SW480 (cell line): ENCODE measurements around the gene LRIG3.
"Not testable (repeated sequence)": the region's sequence is repeated elsewhere in the genome, so short reads cannot be mapped to it uniquely, and the experiment has no call there.

Source experiments
- DNase-seq: peaks from one replicate; pipeline ENCODE4 v3.0.0-alpha.2; 2016; ENCODE audit warnings: low spot score

LRIG3 gene

GRCh38 chr12:58901664-58902063 lies 18.6 kb downstream of the LRIG3 start:
- no peak for DNase-seq

DNA sequence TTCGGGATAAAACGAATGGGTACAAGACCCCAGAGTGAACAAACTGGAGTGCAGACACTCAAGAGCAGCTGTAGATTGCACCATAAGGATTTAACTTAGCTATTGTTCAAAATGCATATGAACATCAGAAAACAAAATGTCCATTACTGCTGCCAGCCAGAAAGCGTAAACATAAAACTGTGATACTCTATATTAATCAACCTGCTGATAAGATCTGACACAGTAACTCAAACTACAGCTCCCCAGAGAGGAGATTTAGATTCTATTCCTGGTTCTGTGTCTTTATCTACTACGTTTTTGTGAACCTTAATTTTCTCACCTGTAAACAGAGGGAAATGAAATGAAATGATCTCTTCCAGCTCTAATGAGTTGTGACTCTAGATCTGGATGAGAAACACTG lies 22.3 kb downstream of the LRIG3 start:
- no peak for DNase-seq

DNA sequence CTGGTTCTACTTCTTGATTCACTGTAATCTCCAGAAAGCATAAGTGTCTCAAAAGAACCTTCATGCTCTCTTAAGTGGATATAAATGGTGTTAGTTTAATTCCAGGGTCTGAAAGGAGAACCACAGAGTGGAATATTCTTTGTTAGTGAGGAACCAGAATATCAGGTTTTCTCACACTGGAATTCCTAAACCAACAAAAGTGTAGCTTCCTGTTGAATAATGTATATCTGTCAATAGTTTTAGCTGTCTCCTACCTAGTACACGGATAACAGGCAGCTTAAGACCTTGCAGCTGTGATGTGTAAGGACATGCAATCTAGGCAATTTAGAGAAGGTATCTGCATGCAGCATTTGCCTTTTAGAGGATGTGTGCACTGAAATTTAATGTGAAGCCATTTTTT lies 24.0 kb downstream of the LRIG3 start:
- DNase-seq: no peak

DNA sequence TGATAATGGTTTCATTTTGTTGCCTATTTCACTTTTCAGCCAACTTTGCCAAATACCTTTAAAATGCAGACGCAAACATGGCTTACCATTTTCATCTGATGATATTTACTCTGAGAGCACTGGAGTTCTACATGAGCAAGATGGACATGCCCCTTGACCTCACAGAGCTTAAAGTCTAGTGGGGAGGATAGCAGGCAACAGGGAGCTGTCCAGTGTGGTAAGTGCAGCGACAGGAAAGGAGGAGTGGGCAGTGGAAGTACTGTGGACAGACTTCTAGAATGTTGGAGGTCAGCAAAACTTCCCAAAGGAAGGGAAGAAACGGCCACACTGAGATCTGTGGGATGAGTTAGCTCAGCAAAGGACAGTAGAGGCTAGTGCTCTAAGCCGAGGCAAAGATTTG lies 25.3 kb downstream of the LRIG3 start:
- DNase-seq: no peak

- DNase-seq: no peak
Measured at GRCh38 chr12:58894040-58894439, 26.3 kb downstream of the LRIG3 start.

GRCh38 chr12:58893495-58893894 lies 26.8 kb downstream of the LRIG3 start:
- no peak for DNase-seq

DNA sequence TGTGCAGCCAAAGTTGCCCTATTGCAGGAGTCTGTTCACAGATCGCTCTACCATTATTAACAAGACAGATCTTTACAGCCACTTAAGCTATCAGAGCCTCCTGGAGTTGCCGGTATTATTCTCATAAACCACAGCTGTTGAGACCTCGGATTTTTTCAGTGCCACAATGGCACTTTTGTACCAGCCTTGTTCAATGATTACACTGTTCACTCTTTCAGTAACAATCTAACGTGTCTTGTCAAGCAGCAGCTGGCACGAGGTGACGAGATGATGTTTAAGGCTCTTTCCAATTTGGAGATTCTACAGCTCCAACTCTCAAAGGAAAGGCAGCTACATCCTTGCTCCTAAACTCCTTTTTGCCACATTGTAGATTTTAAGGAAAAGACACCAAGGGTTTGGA lies 30.7 kb downstream of the LRIG3 start:
- no peak for DNase-seq

GRCh38 chr12:58888131-58888783 lies 32.0 kb downstream of the LRIG3 start:
- no peak for DNase-seq

DNA sequence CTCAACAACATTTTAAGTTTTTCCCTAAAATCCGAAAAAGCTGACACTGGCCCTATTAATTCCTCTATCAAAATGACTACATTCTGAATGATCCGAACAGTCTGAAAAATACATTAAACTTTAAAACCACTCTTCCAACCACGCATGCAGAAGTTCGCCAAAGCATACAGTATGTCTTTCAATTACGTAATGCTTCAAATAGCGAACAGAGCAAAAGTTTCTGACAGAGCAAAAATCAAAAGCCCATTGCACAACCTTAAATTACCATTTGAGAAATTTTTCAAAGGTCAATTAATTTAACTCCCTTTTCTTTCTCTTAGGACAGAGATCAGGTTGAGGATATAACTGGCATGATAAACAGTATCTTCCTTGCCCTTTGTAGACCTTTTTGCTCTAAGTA lies 33.2 kb downstream of the LRIG3 start:
- DNase-seq: no peak

DNA sequence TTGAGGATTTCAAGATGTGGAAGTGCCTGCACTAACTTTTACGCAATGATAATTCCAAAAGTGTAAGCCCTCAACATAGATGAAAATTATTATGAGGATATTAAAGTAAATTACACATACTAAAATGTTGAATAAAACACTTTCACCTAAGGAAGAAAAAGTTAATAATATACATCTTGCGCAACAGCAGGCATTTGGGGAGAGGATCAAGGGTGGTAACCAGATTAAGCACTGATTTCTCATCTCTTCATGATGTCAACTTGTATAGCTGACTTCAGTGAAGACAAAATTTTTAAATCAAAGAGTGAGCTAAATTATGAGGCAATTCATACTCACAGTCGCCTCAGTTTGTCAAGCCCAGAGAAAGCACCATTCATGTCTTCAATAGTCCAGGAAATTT lies 33.8 kb downstream of the LRIG3 start:
- no peak for DNase-seq

DNA sequence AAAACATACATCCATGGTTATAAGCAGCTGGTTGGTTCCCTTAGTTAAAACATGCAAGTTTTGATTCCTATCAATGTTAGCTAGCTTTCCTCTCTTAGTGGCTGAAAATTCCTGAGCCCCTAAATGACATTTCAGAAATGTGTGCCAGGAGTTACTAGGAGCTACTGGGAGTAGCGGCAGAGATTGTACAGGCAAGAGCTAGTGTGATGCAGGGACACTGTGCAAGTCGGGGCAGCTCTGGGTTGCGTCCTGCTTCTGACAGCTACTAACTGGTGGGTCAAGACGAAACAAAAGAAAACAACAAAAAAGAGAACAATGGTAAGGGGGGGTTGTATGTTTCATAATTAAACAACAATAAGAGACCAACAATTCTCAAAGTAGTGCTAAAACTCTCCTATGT lies 35.4 kb downstream of the LRIG3 start:
- no peak for DNase-seq

- DNase-seq: no peak
Measured at GRCh38 chr12:58883576-58884334, 36.5 kb downstream of the LRIG3 start.

DNA sequence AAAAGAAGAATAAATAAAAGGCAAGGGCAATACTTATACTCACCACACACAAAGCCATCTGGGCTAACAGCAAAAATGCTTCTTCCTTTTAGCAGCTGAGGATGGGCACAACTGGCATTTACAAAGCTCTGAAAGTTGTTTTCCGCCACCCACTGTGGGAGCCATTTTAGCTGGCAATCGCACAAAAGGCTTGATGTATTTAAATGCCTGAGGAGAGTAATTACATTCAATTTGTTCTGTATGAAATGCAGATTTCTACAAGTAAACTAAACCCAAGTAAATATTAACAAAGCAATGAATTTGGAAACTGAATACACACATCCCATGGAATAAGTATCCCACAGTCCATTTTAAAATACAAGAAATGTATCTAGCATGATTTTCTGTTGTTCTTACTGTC lies 37.5 kb downstream of the LRIG3 start:
- DNase-seq: no peak

- no peak for DNase-seq
Measured at GRCh38 chr12:58881816-58882215, 38.5 kb downstream of the LRIG3 start.

DNA sequence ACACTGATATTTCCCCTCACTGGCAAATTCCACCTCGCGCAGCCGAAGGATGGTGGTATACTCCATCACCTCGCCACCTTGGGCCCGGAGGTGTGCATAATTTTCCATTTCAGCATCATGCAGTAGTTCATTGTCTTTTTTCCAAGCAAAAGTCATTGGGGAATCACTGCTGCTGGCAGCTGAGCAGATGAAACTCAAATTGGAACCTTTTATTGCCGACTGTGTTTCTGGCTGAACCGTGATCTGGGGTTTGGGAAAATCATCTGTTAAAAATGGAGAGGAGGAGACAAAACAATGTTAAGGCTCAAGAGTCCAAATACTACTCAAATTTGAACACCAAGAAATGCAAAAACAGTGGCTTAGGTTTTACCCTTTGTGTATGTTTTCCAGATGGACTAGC lies 39.7 kb downstream of the LRIG3 start:
- DNase-seq: no peak

- DNase-seq: peak; percentile 91
Measured at GRCh38 chr12:58877243-58877743, 43.0 kb downstream of the LRIG3 start.

DNA sequence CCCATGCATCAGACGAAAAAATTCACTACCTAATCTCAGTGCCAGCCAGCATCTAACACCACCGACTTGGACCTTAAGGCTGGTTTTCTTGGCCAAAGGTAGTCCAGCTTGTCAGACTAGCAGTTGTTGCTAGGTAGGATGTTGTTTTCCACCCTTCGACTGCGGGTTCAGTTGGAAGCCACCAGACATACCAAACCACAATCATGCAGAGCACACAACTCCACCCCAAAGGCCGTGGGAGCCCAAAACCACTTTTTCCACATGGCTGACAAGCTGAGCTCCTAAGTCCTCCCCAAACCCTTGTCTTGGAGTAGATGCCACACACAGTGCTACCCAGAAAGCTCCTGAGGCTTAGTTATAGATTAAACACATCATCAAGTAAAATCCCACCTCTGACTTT lies 46.8 kb downstream of the LRIG3 start:
- peak; percentile 5 for DNase-seq

DNA sequence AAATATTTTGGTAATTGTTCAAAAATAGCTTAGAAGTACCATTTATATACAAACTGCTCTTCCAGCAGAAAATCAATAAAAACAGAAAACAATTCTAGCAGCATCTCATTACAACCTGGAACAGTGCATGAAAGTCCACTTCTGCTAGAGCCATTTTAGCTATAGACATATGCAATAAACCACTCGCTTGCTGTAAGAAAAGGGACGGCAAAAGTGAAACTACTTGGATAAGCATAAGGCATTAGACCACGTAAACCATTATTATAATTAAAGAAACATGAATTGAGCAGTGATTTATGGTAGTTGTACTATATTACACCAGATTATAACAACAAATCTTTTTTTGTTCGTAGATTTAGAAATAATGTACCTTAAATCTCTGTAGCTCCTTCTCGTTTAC lies 48.7 kb downstream of the LRIG3 start:
- no peak for DNase-seq

DNA sequence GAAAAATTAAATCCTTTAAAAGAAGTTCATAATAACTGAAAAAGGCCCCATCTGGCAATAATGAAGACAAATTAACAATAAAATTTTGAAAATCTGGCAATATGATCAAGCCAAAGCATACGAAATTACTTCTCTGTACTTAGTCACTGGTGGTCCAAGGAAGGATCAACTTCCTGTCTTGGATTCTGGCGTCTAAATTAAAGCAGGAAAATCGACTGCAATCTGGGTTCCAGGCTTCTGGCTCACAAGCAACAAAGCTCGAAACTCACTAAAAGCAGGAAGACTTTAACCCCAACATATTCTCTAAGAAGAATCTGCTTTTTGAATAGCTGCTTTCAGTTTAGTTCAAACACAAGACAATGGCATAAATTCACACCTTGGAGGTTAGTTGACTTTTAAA lies 49.7 kb downstream of the LRIG3 start:
- DNase-seq: no peak

GRCh38 chr12:58860788-58861240 lies 59.5 kb downstream of the LRIG3 start:
- DNase-seq: no peak

DNA sequence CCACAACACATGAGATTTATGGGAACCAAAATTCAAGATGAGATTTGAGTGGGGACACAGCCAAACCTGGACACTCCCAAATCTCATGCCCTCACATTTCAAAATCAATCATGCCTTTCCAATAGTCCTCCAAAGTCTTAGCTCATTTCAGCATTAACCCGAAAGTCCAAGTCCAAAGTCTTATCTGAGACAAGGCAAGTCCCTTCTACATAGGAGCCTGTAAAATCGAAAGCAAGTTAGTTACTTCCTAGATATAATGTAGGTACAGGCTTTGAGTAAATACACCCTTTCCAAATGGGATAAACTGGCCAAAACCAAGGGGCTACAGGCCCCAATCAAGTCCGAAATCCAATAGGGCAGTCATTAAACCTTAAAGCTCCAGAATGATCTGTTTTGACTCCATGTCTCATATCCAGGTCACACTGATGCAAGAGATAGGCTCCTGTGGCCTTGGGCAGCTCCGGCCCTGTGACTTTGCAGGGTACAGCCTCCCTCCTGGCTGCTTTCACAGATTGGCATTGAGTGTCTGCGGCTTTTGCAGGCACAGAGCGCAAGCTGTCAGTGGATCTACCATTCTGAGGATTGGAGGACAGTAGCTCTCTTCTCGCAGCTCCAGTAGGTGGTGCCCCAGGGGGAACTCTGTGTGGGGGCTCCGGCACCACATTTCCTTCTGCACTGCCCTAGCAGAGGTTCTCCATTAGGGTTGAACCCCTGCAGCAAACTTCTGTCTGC lies 60.1 kb downstream of the LRIG3 start:
- DNase-seq: no peak

- DNase-seq: no peak
Measured at GRCh38 chr12:58858030-58858429, 62.3 kb downstream of the LRIG3 start.

- not testable (repeated sequence) for DNase-seq
Measured at GRCh38 chr12:58857206-58857605, 63.1 kb downstream of the LRIG3 start.
